TTC549 (cell line): Measurements from ENCODE around the gene KDELR1.

Source experiments
- FAIRE-seq: peaks from 2 replicates; lab custom pipeline; 2012; peaks lifted over from hg19 to GRCh38; lab: Jason Lieb, UNC

KDELR1 gene

GRCh38 chr19:48371367-48371766 is 20.0 kb downstream of the KDELR1 start:
- no peak for FAIRE-seq

- no peak for FAIRE-seq
These were observed 20.4 kb downstream of the KDELR1 start for GRCh38 chr19:48370955-48371354.

GRCh38 chr19:48368936-48369335 is 22.4 kb downstream of the KDELR1 start:
- no peak for FAIRE-seq

DNA sequence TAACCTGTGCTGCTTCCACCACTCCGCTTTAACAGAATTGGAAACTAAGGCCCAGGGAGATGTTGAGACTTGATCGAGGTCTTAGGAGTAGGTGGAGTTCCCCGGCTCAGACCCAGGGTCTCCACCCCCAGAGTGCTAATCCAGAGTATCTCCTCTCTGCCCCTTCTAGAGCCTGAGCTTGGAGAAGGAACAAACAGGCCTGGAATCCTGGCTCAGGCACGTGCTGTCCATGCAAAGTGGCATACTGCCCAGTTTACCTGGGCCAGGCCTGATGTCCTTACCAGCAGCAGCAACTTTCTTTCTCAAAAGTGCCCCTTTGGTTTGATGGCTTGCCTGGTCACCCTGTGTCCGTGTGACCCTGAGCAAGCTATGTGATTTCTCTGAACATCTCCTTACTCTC is 23.5 kb downstream of the KDELR1 start:
- FAIRE-seq, result no peak

DNA sequence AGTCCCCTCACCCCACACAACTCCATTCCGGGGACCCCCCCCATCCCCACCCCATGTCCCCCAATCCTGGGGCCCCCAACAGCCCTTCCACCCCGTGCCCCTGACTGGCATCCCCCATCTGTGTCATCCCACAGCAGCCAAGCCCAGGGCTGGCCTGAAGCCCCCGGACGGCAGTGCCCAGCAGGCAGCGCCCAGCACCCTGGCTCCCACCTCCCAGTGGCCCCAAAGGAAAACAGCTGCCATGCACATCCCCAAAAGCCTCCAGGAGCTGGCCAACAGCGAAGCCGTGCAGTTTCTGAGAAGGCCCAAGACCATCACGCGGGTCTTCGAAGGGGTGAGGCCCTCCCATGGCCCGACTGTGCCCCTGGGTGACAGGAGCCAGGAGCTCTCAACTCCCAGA is 25.7 kb downstream of the KDELR1 start:
- FAIRE-seq, result no peak

GRCh38 chr19:48364598-48365348 is 26.6 kb downstream of the KDELR1 start:
- no peak for FAIRE-seq

DNA sequence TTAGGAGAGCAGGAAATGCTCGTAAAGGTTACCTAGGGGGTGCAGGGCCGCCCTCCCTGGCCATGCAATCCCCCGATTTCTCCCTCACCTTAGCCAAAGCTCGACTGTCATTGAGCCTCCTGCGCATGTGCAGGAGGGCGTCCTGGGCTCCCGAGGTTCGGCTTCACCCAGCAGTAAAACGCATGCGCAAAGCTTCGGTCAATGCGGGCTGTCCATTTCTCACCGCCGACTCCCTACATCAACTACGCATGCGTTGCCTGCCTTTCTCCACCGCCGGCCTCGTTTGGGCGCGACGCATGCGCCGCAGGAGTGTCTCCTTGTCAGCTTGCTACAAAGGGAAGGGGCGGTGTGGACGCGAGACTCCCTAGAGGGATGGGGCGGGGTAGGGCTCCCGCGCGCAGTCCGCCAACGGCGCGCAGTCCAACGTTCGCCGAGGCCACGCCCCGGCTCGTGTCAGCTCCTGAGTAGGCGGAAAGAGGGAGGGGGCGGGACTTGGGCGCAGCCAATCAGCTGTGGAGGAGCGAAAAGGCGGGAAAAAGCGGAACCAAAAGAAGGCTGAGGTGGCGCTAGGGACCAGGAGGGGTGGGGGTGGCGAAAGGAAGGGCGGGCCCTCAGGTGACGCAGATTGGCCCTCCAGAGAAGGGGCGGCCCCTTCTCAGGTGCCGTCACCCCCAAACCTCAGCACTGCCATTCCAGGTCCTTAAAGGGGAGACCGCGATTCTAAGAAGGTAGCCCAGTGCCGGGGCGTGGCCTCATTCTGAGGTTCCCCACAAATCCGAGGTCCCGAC is 27.3 kb downstream of the KDELR1 start, which contains the start of the genes SYNGR4 and TMEM143:
Gene SYNGR4, plus strand, starts transcription at position 558 of the 788 bp plus-strand sequence. CDS start 1,476 bp downstream, outside the sequence.
Gene TMEM143, minus strand, starts transcription at position 131 of the 788 bp plus-strand sequence. Its CDS starts 20 bp downstream, at position 111.
- peak; percentile 90 for FAIRE-seq

DNA sequence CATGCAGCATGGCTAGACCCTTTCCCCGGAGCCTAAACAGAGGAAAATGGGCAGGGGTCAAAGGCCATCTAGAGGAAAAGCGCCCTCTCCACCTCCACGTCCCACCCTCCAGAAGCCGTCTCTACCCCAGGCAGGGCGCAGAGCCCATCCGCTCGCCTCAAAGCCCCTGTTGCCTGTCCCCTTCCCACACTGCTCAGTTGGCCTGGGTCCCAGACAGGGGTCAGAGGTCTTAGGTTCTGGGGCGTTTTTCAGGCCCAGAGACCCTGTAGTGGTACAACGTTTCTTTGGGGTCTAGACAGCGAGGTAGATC is 27.9 kb downstream of the KDELR1 start:
- no peak for FAIRE-seq

GRCh38 chr19:48362716-48363499 is 28.4 kb downstream of the KDELR1 start:
- peak; percentile 77 for FAIRE-seq

- no peak for FAIRE-seq
These were observed 29.4 kb downstream of the KDELR1 start for GRCh38 chr19:48361912-48362311.

GRCh38 chr19:48359123-48359522 is 32.2 kb downstream of the KDELR1 start:
- FAIRE-seq, result no peak

- FAIRE-seq, result no peak
These were observed 35.9 kb downstream of the KDELR1 start for GRCh38 chr19:48355365-48355954.

GRCh38 chr19:48354332-48354992 is 36.9 kb downstream of the KDELR1 start:
- FAIRE-seq, result no peak

- FAIRE-seq, result no peak
These were observed 37.7 kb downstream of the KDELR1 start for GRCh38 chr19:48353677-48354076.

DNA sequence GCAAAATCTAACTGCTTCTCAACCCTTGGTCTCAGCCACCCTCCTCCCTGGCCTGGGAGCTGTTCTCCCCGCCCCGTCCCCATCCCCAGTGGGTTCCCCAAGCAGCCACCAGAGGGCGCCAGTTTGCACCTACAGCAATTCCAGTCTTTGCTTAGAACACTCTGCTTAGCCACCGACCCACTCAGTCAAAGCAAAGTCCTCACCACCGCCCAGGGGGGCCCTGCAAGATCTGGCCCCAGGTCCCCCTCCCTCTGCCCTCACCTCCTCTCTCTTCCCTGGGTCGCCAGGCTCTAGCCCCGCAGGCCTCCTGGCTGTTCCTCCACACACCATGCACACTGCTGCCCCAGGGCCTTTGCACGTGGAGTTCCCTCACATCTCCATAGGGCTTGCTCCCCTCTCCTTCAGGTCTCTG is 40.0 kb downstream of the KDELR1 start:
- no peak for FAIRE-seq

DNA sequence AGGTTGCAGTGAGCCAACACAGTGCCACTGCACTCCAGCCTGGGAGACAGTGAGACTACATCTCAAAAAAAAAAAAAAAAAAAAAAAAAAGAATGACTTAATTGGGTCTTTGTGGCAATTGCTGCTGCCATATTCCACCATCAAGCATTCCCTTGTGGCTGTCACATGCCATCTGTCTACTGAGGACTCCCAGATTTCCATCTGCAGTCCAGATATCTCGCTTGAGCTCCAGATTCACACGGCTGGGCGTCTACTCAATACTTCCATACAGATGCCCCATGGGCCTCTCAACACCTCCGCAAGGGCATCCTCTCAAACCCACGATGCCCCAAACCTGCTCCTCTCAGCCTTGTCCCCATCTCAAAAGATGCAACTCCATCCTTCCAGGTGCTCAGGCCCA is 40.5 kb downstream of the KDELR1 start:
- no peak for FAIRE-seq

- no peak for FAIRE-seq
These were observed 42.6 kb downstream of the KDELR1 start for GRCh38 chr19:48348737-48349136.

- no peak for FAIRE-seq
These were observed 43.3 kb downstream of the KDELR1 start for GRCh38 chr19:48348045-48348444.

DNA sequence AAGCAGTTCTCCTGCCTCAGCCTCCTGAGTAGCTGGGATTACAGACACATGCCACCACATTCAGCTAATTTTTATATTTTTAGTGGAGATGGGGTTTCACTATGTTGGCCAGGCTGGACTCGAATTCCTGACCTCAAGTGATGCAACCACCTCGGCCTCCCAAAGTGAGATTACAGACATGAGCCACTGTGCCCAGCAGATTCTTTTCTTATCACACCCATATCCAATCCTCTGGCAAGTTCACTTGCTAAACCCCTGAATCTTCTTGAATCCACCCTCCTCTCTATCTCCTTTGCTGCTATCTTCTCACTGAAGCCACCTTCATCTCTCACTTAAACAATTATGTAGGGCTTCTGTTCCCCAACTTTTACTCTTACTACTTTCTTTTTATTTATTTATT is 45.2 kb downstream of the KDELR1 start:
- no peak for FAIRE-seq

- FAIRE-seq, result no peak
These were observed 46.5 kb downstream of the KDELR1 start for GRCh38 chr19:48344892-48345291.

GRCh38 chr19:48342841-48343540 is 48.4 kb downstream of the KDELR1 start:
- FAIRE-seq, result no peak
